NB4 (cell line): ENCODE results near the gene LAMA3.

ENCODE experiments used
- DNase-seq: peaks from one replicate; pipeline ENCODE4 v3.0.0; 2010; ENCODE audit warnings: low read depth
- H3K4me3 ChIP-seq: one replicate; pipeline ENCODE4 v1.5.1; 2011; ENCODE audit warnings: mild to moderate bottlenecking, low read depth, low read length, moderate library complexity
- MYC ChIP-seq: IDR thresholded peaks from 2 replicates; pipeline ENCODE4 v1.6.1; 2011; ENCODE audit warnings: low read depth, low read length
- POLR2A ChIP-seq: IDR thresholded peaks from 2 replicates; pipeline ENCODE4 v1.6.1; 2011; ENCODE audit warnings: mild to moderate bottlenecking; ENCODE audit not compliant: insufficient read length; ENCODE audit errors: extremely low read depth
- TF ChIP-seq, protein P1 (sequence below): IDR thresholded peaks from 2 replicates; pipeline ENCODE4 v1.6.1; 2011; ENCODE audit warnings: low read depth, low read length
- TF ChIP-seq, protein P2 (sequence below): IDR thresholded peaks from one replicate; pipeline ENCODE4 v1.5.1; 2012; ENCODE audit warnings: low read depth, low read length

The LAMA3 gene

DNA sequence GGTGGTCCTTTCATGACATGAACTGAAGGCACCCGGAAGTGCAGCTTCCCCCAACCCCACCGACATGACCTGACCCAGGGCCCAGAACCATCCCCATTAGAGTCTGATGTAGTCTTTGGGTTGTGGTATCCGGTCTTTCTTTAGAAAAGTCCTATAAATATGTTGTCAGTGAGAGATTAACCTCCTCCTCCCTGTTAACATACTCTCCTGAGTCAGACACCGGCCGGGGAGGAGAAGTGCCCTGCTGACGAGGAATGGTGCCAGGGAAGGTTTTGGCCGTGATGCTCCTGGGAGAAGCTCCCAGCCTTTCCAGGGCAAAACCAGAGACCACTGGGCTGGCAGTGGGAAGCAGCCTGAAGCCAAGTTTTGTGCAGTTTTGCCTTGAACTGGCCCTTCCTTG, 109.0 kb downstream of the LAMA3 start:
- no peak overlapping the region for H3K4me3 ChIP-seq
- TF ChIP-seq MYC: no peak
- TF ChIP-seq, protein P1, sequence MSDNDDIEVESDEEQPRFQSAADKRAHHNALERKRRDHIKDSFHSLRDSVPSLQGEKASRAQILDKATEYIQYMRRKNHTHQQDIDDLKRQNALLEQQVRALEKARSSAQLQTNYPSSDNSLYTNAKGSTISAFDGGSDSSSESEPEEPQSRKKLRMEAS: no peak
- TF ChIP-seq, protein P2, sequence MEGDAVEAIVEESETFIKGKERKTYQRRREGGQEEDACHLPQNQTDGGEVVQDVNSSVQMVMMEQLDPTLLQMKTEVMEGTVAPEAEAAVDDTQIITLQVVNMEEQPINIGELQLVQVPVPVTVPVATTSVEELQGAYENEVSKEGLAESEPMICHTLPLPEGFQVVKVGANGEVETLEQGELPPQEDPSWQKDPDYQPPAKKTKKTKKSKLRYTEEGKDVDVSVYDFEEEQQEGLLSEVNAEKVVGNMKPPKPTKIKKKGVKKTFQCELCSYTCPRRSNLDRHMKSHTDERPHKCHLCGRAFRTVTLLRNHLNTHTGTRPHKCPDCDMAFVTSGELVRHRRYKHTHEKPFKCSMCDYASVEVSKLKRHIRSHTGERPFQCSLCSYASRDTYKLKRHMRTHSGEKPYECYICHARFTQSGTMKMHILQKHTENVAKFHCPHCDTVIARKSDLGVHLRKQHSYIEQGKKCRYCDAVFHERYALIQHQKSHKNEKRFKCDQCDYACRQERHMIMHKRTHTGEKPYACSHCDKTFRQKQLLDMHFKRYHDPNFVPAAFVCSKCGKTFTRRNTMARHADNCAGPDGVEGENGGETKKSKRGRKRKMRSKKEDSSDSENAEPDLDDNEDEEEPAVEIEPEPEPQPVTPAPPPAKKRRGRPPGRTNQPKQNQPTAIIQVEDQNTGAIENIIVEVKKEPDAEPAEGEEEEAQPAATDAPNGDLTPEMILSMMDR: no peak
- TF ChIP-seq POLR2A: no peak
- DNase-seq: no peak

DNA sequence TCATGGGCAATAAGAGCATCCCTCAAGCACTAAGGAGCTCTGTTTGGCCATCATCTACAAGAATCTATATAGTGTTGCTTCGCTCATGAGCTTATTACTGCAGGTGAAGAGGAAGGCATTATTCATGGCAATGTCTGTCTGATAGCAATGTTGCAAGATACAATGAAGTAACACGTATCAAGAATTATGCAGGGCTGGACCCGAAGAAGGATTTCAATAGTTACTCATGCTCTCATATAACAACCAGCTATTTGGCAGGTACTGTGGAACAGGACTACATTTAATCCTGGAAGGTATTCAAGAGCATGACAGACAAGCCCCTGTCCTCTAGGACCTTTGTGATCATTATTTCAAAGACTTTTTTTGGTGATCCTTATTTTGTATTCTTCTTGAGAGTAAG, 109.6 kb downstream of the LAMA3 start:
- H3K4me3 ChIP-seq: no peak overlapping the region
- no peak for DNase-seq
- no peak for TF ChIP-seq MYC
- TF ChIP-seq POLR2A: no peak

DNA sequence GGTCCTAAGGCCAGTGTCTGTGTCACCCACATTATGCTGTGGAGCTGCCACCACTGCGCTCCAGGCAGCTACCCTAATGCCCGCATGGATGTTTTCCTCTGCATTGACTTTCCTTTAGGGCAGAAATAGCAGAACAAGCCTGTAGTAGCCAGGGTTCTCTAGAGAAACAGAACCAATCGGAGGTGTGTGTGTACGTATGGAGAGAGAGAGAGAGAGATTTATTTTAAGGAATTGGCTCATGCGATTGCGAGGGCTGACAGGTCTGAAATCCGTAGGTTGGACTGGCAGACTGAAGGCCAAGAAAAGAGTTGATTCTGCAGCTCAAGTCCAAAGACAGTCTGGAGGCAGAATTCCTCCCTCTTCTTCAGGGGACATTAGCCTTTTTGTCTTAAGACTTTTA, 110.3 kb downstream of the LAMA3 start:
- H3K4me3 ChIP-seq: no peak overlapping the region
- TF ChIP-seq, protein P2: no peak
- TF ChIP-seq, protein P1: no peak
- no peak for DNase-seq

DNA sequence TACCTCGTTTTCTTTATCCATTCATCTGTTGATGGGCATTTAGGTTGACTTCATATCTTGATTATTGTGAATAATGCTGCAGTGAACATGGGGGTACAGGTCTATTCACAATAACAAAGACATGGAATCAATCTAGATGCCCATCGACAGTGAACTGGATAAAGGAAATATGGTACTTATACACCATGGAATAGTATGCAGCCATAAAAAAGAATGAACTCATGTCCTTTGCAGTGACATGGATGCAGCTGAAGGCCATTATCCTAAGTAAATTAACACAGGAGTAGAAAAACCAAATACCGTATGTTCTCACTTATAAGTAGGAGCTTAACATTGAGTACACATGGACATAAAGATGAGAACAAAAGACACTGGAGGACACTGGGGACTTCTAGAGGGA, 111.6 kb downstream of the LAMA3 start:
- TF ChIP-seq POLR2A (no peak), MYC (no peak)
- TF ChIP-seq, protein P2: no peak
- TF ChIP-seq, protein P1: no peak
- no peak for DNase-seq
- H3K4me3 ChIP-seq: no peak overlapping the region

DNA sequence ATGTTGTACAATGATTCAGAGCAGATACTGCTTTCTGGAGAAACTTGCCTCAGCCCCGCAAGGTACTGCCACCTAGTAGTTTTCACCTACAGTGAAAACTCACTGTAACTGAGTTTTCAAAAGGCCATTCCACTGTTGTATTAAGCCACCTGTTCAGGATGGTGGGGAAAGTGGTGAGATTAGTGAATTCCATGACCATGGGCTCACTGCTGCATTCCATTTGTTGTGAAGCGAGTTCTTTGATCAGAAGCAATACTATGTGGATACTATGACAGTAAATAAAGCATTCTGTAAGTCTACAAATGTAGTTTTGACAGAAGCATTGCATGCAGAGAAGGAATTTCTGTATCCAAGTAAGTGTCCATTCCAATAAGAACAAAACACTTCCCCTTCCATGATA, 113.6 kb downstream of the LAMA3 start:
- TF ChIP-seq, protein P2: no peak
- DNase-seq: no peak

DNA sequence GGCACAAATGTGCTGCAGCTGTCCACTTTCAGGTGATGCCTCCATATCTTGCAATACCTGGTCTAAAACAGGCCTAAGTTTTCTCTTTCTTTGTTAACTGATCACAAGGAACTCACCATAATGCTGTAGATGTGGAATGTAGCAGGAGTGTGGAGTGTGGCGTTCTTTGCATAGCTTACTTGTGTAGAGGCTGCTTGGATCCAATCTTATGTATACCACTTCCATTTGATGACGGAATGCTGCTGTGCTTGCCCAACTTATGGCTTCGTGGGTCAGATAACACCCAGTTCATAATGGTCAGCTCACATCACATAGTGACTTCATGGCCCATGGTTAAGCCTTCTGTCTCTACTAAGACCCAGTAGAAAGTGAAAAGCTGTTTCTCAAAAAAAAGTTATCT, 114.5 kb downstream of the LAMA3 start:
- TF ChIP-seq, protein P2: no peak
- TF ChIP-seq POLR2A (no peak), MYC (no peak)
- TF ChIP-seq, protein P1: no peak
- H3K4me3 ChIP-seq: no peak overlapping the region
- DNase-seq: no peak

More for the DNA sequence above, 113.6 kb downstream of the LAMA3 start:
- H3K4me3 ChIP-seq: no peak overlapping the region

DNA sequence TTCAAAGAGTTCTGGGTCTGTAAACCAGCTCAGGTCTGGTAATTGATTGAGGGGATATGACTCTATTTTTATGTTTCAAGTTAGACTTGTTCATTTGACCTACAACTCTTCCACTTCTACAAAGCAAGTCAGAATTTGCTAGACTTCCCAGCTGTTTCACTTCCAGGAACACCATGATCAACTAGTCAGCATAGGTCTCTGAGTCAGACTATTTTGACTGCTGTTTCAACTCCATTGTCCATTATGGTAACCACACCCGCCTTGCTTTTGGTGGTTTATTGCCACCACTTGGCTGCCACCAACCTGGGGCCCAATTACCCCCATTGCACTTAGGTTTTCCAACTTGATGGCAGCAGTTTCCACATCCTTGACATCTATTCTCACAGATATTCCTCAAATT, 116.6 kb downstream of the LAMA3 start:
- no peak overlapping the region for H3K4me3 ChIP-seq
- TF ChIP-seq, protein P2: no peak
- TF ChIP-seq MYC: no peak
- TF ChIP-seq, protein P1: no peak
- TF ChIP-seq POLR2A: no peak
- no peak for DNase-seq
